MCF 10A (cell line): ENCODE measurements around the gene ROBO2. TPM values are rescaled to one million over a fixed set of nuclear protein-coding genes. Genes with fewer than 3 reads are reported as not detected.

Source experiments
- BruUV-seq: library from RNA; stranded (reverse); fragments of 400-500 nt; replicated peaks from 2 replicates; lab custom pipeline; 2021; lab: Mats Ljungman, UMichigan
- CTCF ChIA-PET: fragments of 300-600 bp; sonication (Branson Sonifier 250); formaldehyde crosslinking; extraction: SDS; loops from one replicate; lab custom pipeline; 2021; ENCODE audit warnings: antibody characterized with exemption, inconsistent platforms; lab: Yijun Ruan, JAX
- POLR2A ChIA-PET: fragments of 300-600, 350-650 bp; sonication (Branson Sonifier 250); formaldehyde crosslinking; extraction: SDS; loops from one replicate; lab custom pipeline; 2020; ENCODE audit warnings: antibody characterized with exemption, inconsistent platforms; lab: Yijun Ruan, JAX
- DNase-seq: peaks from one replicate; pipeline ENCODE4 v3.0.0-alpha.2; 2018; ENCODE audit not compliant: unreplicated experiment
- H3K27ac Mint-ChIP-seq: one replicate; pipeline ENCODE4 v1.8.0; 2022; ENCODE audit warnings: mild to moderate bottlenecking, low read depth, mixed read lengths; ENCODE audit not compliant: unreplicated experiment
- H3K27me3 Mint-ChIP-seq: one replicate; pipeline ENCODE4 v1.8.0; 2022; ENCODE audit warnings: mixed read lengths; ENCODE audit not compliant: insufficient read depth, unreplicated experiment
- H3K36me3 Mint-ChIP-seq: one replicate; pipeline ENCODE4 v1.8.0; 2022; ENCODE audit warnings: mild to moderate bottlenecking, moderate library complexity, mixed read lengths; ENCODE audit not compliant: insufficient read depth, unreplicated experiment
- H3K4me1 Mint-ChIP-seq: one replicate; pipeline ENCODE4 v1.8.0; 2022; ENCODE audit warnings: mixed read lengths; ENCODE audit not compliant: insufficient read depth, unreplicated experiment
- H3K4me3 Mint-ChIP-seq: one replicate; pipeline ENCODE4 v1.8.0; 2022; ENCODE audit warnings: mild to moderate bottlenecking, moderate library complexity, mixed read lengths; ENCODE audit not compliant: unreplicated experiment
- H3K9me3 Mint-ChIP-seq: one replicate; pipeline ENCODE4 v1.8.0; 2022; ENCODE audit warnings: mixed read lengths; ENCODE audit not compliant: unreplicated experiment
- CTCF ChIP-seq: fragments of 200-600 bp; IDR thresholded peaks from one replicate; pipeline ENCODE4 v1.8.0; 2022; ENCODE audit warnings: antibody characterized with exemption, mild to moderate bottlenecking; ENCODE audit not compliant: unreplicated experiment
- intact Hi-C: fragments of 100-400 bp; cut with micrococcal nuclease; formaldehyde crosslinking; loops from 2 replicates; pipeline ENCODE4 v1.14.1; 2022
- total RNA-seq: library from RNA; stranded (reverse); gene quantifications from 2 replicates; pipeline ENCODE4 v1.2.3, GENCODE V29; 2022

Gene ROBO2
- total RNA-seq, 1 experiment from 2014 or later: not detected

GRCh38 chr3:77325702-77326101 is 285.8 kb downstream of the ROBO2 start:
- BruUV-seq: no TSS peak
- H3K27me3 Mint-ChIP-seq: no peaks in the 10 kb centered on the region
- no peaks in the 10 kb centered on the region for H3K9me3 Mint-ChIP-seq
- CTCF ChIA-PET: interaction anchor here (0.6 to 1.8 kb wide), 2 partner anchors 22 to 1550 kb away, joined by 3 to 6 read pairs; no protein-coding TSS in a partner anchor
- POLR2A ChIA-PET: no interaction called here
- peaks cover 6% of the 10 kb centered on the region for H3K4me1 Mint-ChIP-seq
- intact Hi-C loops: no loop called here
- no peaks in the 10 kb centered on the region for H3K36me3 Mint-ChIP-seq
- DNase-seq: no peak
- no peak overlapping the region for H3K4me3 Mint-ChIP-seq
- no peak for TF ChIP-seq CTCF
- H3K27ac Mint-ChIP-seq: no peak overlapping the region

- no TSS peak for BruUV-seq
- ChIA-PET POLR2A (no interaction called here), CTCF (interaction anchor here (0.6 to 1.8 kb wide), 5 partner anchors 15 to 942 kb away, joined by 3 to 6 read pairs (median 4); no protein-coding TSS in a partner anchor)
- no peak for DNase-seq
- no peak overlapping the region for H3K27ac Mint-ChIP-seq
- no peaks in the 10 kb centered on the region for H3K27me3 Mint-ChIP-seq
- H3K4me3 Mint-ChIP-seq: no peak overlapping the region
- intact Hi-C loops: no loop called here
- no peaks in the 10 kb centered on the region for H3K9me3 Mint-ChIP-seq
- no peaks in the 10 kb centered on the region for H3K36me3 Mint-ChIP-seq
- peaks cover 4% of the 10 kb centered on the region for H3K4me1 Mint-ChIP-seq
- TF ChIP-seq CTCF: no peak
Measured at GRCh38 chr3:77326586-77326985, 286.7 kb downstream of the ROBO2 start.

GRCh38 chr3:77328690-77329089 is 288.8 kb downstream of the ROBO2 start:
- no peak overlapping the region for H3K27ac Mint-ChIP-seq
- BruUV-seq: no TSS peak
- H3K4me1 Mint-ChIP-seq: no peaks in the 10 kb centered on the region
- H3K4me3 Mint-ChIP-seq: no peak overlapping the region
- intact Hi-C loops: no loop called here
- ChIA-PET POLR2A (no interaction called here), CTCF (interaction anchor here (2.3 kb wide), 1 partner anchor 9 kb away, joined by 15 read pairs; no protein-coding TSS in a partner anchor)
- H3K27me3 Mint-ChIP-seq: no peaks in the 10 kb centered on the region
- TF ChIP-seq CTCF: no peak
- DNase-seq: no peak
- H3K36me3 Mint-ChIP-seq: no peaks in the 10 kb centered on the region
- H3K9me3 Mint-ChIP-seq: no peaks in the 10 kb centered on the region

- TF ChIP-seq CTCF: no peak
- Mint-ChIP-seq H3K36me3 (no peaks in the 10 kb centered on the region), H3K4me1 (no peaks in the 10 kb centered on the region), H3K27me3 (no peaks in the 10 kb centered on the region), H3K4me3 (no peak overlapping the region), H3K27ac (no peak overlapping the region), H3K9me3 (no peaks in the 10 kb centered on the region)
- ChIA-PET CTCF (interaction anchor here (0.6 to 2.3 kb wide), 3 partner anchors 9 to 284 kb away, joined by 3 to 15 read pairs (median 4); no protein-coding TSS in a partner anchor), POLR2A (no interaction called here)
- intact Hi-C loops: no loop called here
- no peak for DNase-seq
- BruUV-seq: no TSS peak
Measured at GRCh38 chr3:77329116-77329515, 289.2 kb downstream of the ROBO2 start.
